H9 (cell line): ENCODE data around the gene ADGRB3. TPM values are rescaled to one million over a fixed set of nuclear protein-coding genes. Genes with fewer than 3 reads are reported as not detected.

Experiments used
- DNase-seq: peaks from one replicate; pipeline ENCODE4 v3.0.0-alpha.2; 2017
- H2AFZ ChIP-seq: one replicate; pipeline ENCODE4 v1.6.1; 2013; ENCODE audit warnings: mild to moderate bottlenecking, low read length, control low read depth, moderate library complexity
- H2AK5ac ChIP-seq: 2 replicates; pipeline ENCODE4 v1.6.1; 2013; ENCODE audit warnings: low read length, control low read depth, mixed read lengths; ENCODE audit not compliant: insufficient read length
- H2BK120ac ChIP-seq: one replicate; pipeline ENCODE4 v1.6.1; 2013; ENCODE audit warnings: low read depth, mild to moderate bottlenecking, low read length, control low read depth, inconsistent platforms; ENCODE audit not compliant: poor library complexity, severe bottlenecking
- H2BK12ac ChIP-seq: 2 replicates; pipeline ENCODE4 v1.6.1; 2013; ENCODE audit warnings: low read length, control low read depth, mixed read lengths, low read depth; ENCODE audit not compliant: insufficient read length
- H2BK15ac ChIP-seq: 2 replicates; pipeline ENCODE4 v1.6.1; 2013; ENCODE audit warnings: low read depth, low read length, control low read depth
- H2BK20ac ChIP-seq: one replicate; pipeline ENCODE4 v1.6.1; 2013; ENCODE audit warnings: low read depth, mild to moderate bottlenecking, low read length, control low read depth, inconsistent platforms; ENCODE audit not compliant: poor library complexity, severe bottlenecking
- H2BK5ac ChIP-seq: 2 replicates; pipeline ENCODE4 v1.6.1; 2013; ENCODE audit warnings: low read length, control low read depth, mixed read lengths; ENCODE audit not compliant: insufficient read length
- H3K14ac ChIP-seq: 2 replicates; pipeline ENCODE4 v1.6.1; 2013; ENCODE audit warnings: low read length, control low read depth; ENCODE audit not compliant: insufficient read depth
- H3K18ac ChIP-seq: 2 replicates; pipeline ENCODE4 v1.6.1; 2013; ENCODE audit warnings: low read depth, mild to moderate bottlenecking, mixed read lengths, low read length, control low read depth; ENCODE audit not compliant: insufficient read length
- H3K23ac ChIP-seq: 2 replicates; pipeline ENCODE4 v1.6.1; 2013; ENCODE audit warnings: low read length, control low read depth, mixed read lengths, low read depth; ENCODE audit not compliant: insufficient read length
- H3K23me2 ChIP-seq: 2 replicates; pipeline ENCODE4 v1.6.1; 2013; ENCODE audit warnings: low read depth, mild to moderate bottlenecking, mixed read lengths, low read length, control low read depth; ENCODE audit not compliant: insufficient read length, poor library complexity, severe bottlenecking
- H3K27ac ChIP-seq: 2 replicates; pipeline ENCODE4 v1.5.1; 2013; ENCODE audit warnings: low read length, control low read depth, mixed read lengths, low read depth; ENCODE audit not compliant: insufficient read length
- H3K27me3 ChIP-seq: 2 replicates; pipeline ENCODE4 v1.6.1; 2013; ENCODE audit warnings: low read length, control low read depth, inconsistent platforms; ENCODE audit not compliant: insufficient read depth
- H3K4ac ChIP-seq: 2 replicates; pipeline ENCODE4 v1.6.1; 2013; ENCODE audit warnings: low read depth, mild to moderate bottlenecking, control low read depth, inconsistent platforms, low read length, moderate library complexity
- H3K4me1 ChIP-seq: 2 replicates; pipeline ENCODE4 v1.6.1; 2013; ENCODE audit warnings: low read length, control low read depth, inconsistent platforms; ENCODE audit not compliant: insufficient read depth
- H3K4me2 ChIP-seq: 2 replicates; pipeline ENCODE4 v1.6.1; 2013; ENCODE audit warnings: low read length, control low read depth, mixed read lengths; ENCODE audit not compliant: insufficient read length, insufficient read depth
- H3K56ac ChIP-seq: 2 replicates; pipeline ENCODE4 v1.6.1; 2013; ENCODE audit warnings: low read depth, mild to moderate bottlenecking, mixed read lengths, low read length, control low read depth; ENCODE audit not compliant: insufficient read length
- H3K79me1 ChIP-seq: 2 replicates; pipeline ENCODE4 v1.6.1; 2013; ENCODE audit warnings: low read depth, mild to moderate bottlenecking, moderate library complexity, low read length, control low read depth, inconsistent platforms; ENCODE audit not compliant: insufficient read depth, poor library complexity, severe bottlenecking
- H3K79me2 ChIP-seq: 2 replicates; pipeline ENCODE4 v1.6.1; 2013; ENCODE audit warnings: low read length, control low read depth, inconsistent platforms; ENCODE audit not compliant: insufficient read depth
- H3K9ac ChIP-seq: 2 replicates; pipeline ENCODE4 v1.6.1; 2013; ENCODE audit warnings: low read length, control low read depth, mixed read lengths; ENCODE audit not compliant: insufficient read length; ENCODE audit errors: extremely low read depth
- H3K9me3 ChIP-seq: one replicate; pipeline ENCODE4 v1.6.1; 2013; ENCODE audit warnings: low read depth, low read length, inconsistent platforms; ENCODE audit not compliant: control insufficient read depth
- H3T11ph ChIP-seq: one replicate; pipeline ENCODE4 v1.6.1; 2013; ENCODE audit warnings: mild to moderate bottlenecking, low read length, control low read depth, inconsistent platforms
- H4K20me1 ChIP-seq: one replicate; pipeline ENCODE4 v1.6.1; 2013; ENCODE audit not compliant: control insufficient read depth, insufficient read length, insufficient read depth
- H4K5ac ChIP-seq: 2 replicates; pipeline ENCODE4 v1.6.1; 2013; ENCODE audit warnings: low read depth, mild to moderate bottlenecking, mixed read lengths, low read length, control low read depth; ENCODE audit not compliant: insufficient read length
- H4K8ac ChIP-seq: replicated peaks from 2 replicates; pipeline ENCODE4 v1.6.1; 2013; ENCODE audit warnings: low read length, control low read depth, mixed read lengths, low read depth; ENCODE audit not compliant: insufficient read length
- H4K91ac ChIP-seq: 2 replicates; pipeline ENCODE4 v1.6.1; 2013; ENCODE audit warnings: low read depth, mild to moderate bottlenecking, moderate library complexity, mixed read lengths, low read length, control low read depth; ENCODE audit not compliant: insufficient read length
- H3K27ac Mint-ChIP-seq, 3 experiments: 2 replicates in 2 of 3; 3 replicates in 1 of 3; pipeline ENCODE4 v1.8.0; 2020 to 2021; ENCODE audit warnings: mixed read lengths in 3 of 3, mild to moderate bottlenecking in 1 of 3, moderate library complexity in 1 of 3
- H3K27me3 Mint-ChIP-seq: 2 replicates; pipeline ENCODE4 v1.8.0; 2021; ENCODE audit warnings: low read depth, mild to moderate bottlenecking, moderate library complexity, mixed read lengths
- H3K36me3 Mint-ChIP-seq, 3 experiments: 2 replicates in 2 of 3; 3 replicates in 1 of 3; pipeline ENCODE4 v1.8.0; 2020 to 2021; ENCODE audit warnings: low read depth in 3 of 3, mixed read lengths in 3 of 3; ENCODE audit not compliant: insufficient read depth in 1 of 3
- H3K4me1 Mint-ChIP-seq, 2 experiments: 2 replicates each; pipeline ENCODE4 v1.8.0; 2020; ENCODE audit warnings: mixed read lengths in 2 of 2
- H3K4me3 Mint-ChIP-seq, 2 experiments: 2 replicates in 1 of 2; 3 replicates in 1 of 2; pipeline ENCODE4 v1.8.0; 2020 to 2021; ENCODE audit warnings: mild to moderate bottlenecking in 2 of 2, mixed read lengths in 2 of 2, moderate library complexity in 1 of 2
- H3K9me3 Mint-ChIP-seq, 2 experiments: 2 replicates in 1 of 2; 3 replicates in 1 of 2; pipeline ENCODE4 v1.8.0; 2020; ENCODE audit warnings: mild to moderate bottlenecking in 2 of 2, mixed read lengths in 2 of 2, moderate library complexity in 1 of 2
- WGBS: extraction: QIAGEN DNeasy Blood & Tissue Kit; methylation state at CpG from one replicate; pipeline ENCODE4 v1.1.7; 2013; ENCODE audit warnings: missing lambda C conversion rate, low lambda C conversion rate, mixed read lengths; ENCODE audit not compliant: insufficient read length; ENCODE audit errors: extremely low coverage; 5-methylcytosine and 5-hydroxymethylcytosine counted together
- total RNA-seq: library from RNA; stranded (reverse); gene quantifications from 2 replicates; pipeline ENCODE4 v1.2.1, GENCODE V29; 2021
- TF ChIP-seq, protein P1 (sequence below): fragments of 200-600 bp; sonication (generic); conservative IDR thresholded peaks from 3 replicates; pipeline ENCODE4 v1.8.0; 2021; ENCODE audit warnings: antibody characterized with exemption, mild to moderate bottlenecking

The ADGRB3 gene
- total RNA-seq, 1 experiment from 2014 or later, result 0.37 TPM

DNA sequence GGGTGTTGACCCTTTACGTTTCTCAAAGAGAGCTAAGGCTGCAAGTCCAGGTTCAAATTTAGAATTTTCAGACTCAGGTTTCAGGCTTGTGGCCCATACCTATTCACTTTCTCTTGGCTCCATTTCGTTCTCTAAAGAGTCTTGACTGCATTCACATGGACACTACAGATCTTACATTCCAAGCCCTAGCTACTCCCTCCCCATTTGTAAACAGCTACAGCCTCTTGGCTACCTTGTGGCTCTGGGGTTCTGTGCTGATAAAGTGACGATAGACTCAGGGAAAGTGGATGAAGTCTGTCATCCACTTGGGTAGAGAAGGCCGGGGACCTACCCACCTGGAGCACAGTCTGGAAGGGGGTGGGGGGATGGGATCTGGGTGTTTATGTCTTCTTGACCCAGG, 658.4 kb downstream of the ADGRB3 start:
- Histone ChIP-seq H4K8ac (no peak overlapping the region), H2BK120ac (no peak overlapping the region), H3K9ac (no peak overlapping the region), H3T11ph (no peak overlapping the region), H3K9me3 (no peaks in the 10 kb centered on the region), H2BK15ac (no peak overlapping the region), H2AK5ac (no peak overlapping the region), H2BK20ac (no peak overlapping the region), H3K4ac (no peak overlapping the region), H3K56ac (no peak overlapping the region), H2BK5ac (no peak overlapping the region), H3K4me2 (no peak overlapping the region), H4K5ac (no peak overlapping the region), H3K4me1 (no peaks in the 10 kb centered on the region; the same call in 1 of the 2 replicates), H3K18ac (no peak overlapping the region), H3K79me1 (no peaks in the 10 kb centered on the region), H3K23ac (no peak overlapping the region), H3K27me3 (no peaks in the 10 kb centered on the region), H3K79me2 (no peaks in the 10 kb centered on the region), H4K20me1 (no peaks in the 10 kb centered on the region), H3K23me2 (no peaks in the 10 kb centered on the region), H2BK12ac (no peak overlapping the region), H3K14ac (no peak overlapping the region), H3K27ac (no peak overlapping the region), H2AFZ (peak overlapping the region; percentile 14), H4K91ac (no peak overlapping the region)
- TF ChIP-seq, protein P1, sequence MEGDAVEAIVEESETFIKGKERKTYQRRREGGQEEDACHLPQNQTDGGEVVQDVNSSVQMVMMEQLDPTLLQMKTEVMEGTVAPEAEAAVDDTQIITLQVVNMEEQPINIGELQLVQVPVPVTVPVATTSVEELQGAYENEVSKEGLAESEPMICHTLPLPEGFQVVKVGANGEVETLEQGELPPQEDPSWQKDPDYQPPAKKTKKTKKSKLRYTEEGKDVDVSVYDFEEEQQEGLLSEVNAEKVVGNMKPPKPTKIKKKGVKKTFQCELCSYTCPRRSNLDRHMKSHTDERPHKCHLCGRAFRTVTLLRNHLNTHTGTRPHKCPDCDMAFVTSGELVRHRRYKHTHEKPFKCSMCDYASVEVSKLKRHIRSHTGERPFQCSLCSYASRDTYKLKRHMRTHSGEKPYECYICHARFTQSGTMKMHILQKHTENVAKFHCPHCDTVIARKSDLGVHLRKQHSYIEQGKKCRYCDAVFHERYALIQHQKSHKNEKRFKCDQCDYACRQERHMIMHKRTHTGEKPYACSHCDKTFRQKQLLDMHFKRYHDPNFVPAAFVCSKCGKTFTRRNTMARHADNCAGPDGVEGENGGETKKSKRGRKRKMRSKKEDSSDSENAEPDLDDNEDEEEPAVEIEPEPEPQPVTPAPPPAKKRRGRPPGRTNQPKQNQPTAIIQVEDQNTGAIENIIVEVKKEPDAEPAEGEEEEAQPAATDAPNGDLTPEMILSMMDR, result no peak
- no peaks in the 10 kb centered on the region for H3K36me3 Mint-ChIP-seq
- H3K4me3 Mint-ChIP-seq, result no peak overlapping the region
- DNase-seq, result no peak
- no peaks in the 10 kb centered on the region for H3K9me3 Mint-ChIP-seq
- H3K4me1 Mint-ChIP-seq, result peaks cover 2 to 4% of the 10 kb centered on the region in 2 experiments; a peak in 1 of 4 replicates
- peak overlapping the region in 1 of 3 experiments; percentile 76; a peak in 3 of 7 replicates for H3K27ac Mint-ChIP-seq
- WGBS, result no CpG with 5 or more reads among the region's 4 CpGs
- H3K27me3 Mint-ChIP-seq, result no peaks in the 10 kb centered on the region
